ENCODE results near the gene NAT10. TPM values are rescaled to one million over a fixed set of nuclear protein-coding genes. Genes with fewer than 3 reads are reported as not detected.

The NAT10 gene
- total and polyA plus RNA-seq, 8 donors: 30.0 to 69.3 (median 62.6) TPM

GRCh38 chr11:34150494-34151151, 45.2 kb downstream of the NAT10 start:
- ATAC-seq: no peak
- no peak for TF ChIP-seq CTCF (IDR thresholded peaks at IDR 0.05)
- H3K27ac ChIP-seq: no peak overlapping the region
- H3K4me1 ChIP-seq: peaks cover 0 to 19% of the 10 kb centered on the region in 2 donors
- H3K36me3 ChIP-seq: peaks cover 0 to 87% of the 10 kb centered on the region in 2 donors
- no peak overlapping the region for H3K4me3 ChIP-seq
- H3K27me3 ChIP-seq: no peaks in the 10 kb centered on the region
- DNase-seq: peak in 1 of 4 donors; percentile 23
- no peaks in the 10 kb centered on the region for H3K9me3 ChIP-seq
- intact Hi-C loops (cut with DNase I): no loop called here

- no peak for TF ChIP-seq CTCF (IDR thresholded peaks at IDR 0.05)
- ATAC-seq (no peak), DNase-seq (peak in 1 of 4 donors; percentile 17)
- no peaks in the 10 kb centered on the region for H3K27me3 ChIP-seq
- no peak overlapping the region for H3K27ac ChIP-seq
- peaks cover 0 to 19% of the 10 kb centered on the region in 2 donors for H3K4me1 ChIP-seq
- H3K36me3 ChIP-seq: peaks cover 0 to 83% of the 10 kb centered on the region in 2 donors
- intact Hi-C loops (cut with DNase I): no loop called here
- no peaks in the 10 kb centered on the region for H3K9me3 ChIP-seq
- no peak overlapping the region for H3K4me3 ChIP-seq
These were observed 45.7 kb downstream of the NAT10 start for GRCh38 chr11:34151166-34151565.

- H3K27ac ChIP-seq: no peak overlapping the region
- no peaks in the 10 kb centered on the region for H3K27me3 ChIP-seq
- DNase-seq: peak in 1 of 4 donors; percentile 61
- no peaks in the 10 kb centered on the region for H3K9me3 ChIP-seq
- peaks cover 0 to 73% of the 10 kb centered on the region in 2 donors for H3K36me3 ChIP-seq
- intact Hi-C loops (cut with DNase I): no loop called here
- no peak for TF ChIP-seq CTCF (IDR thresholded peaks at IDR 0.05)
- no peak for ATAC-seq
- H3K4me3 ChIP-seq: no peak overlapping the region
- peaks cover 0 to 19% of the 10 kb centered on the region in 2 donors for H3K4me1 ChIP-seq
These were observed 46.8 kb downstream of the NAT10 start for GRCh38 chr11:34151916-34152845.

- Histone ChIP-seq H3K4me3 (no peak overlapping the region), H3K4me1 (peaks cover 0 to 19% of the 10 kb centered on the region in 2 donors), H3K9me3 (no peaks in the 10 kb centered on the region), H3K36me3 (peaks cover 0 to 56% of the 10 kb centered on the region in 2 donors), H3K27ac (peak overlapping the region in 1 of 2 donors; percentile 41), H3K27me3 (no peaks in the 10 kb centered on the region)
- DNase-seq: peak in 1 of 4 donors; percentile 82
- peak; percentile 18 for ATAC-seq
- intact Hi-C loops (cut with DNase I): no loop called here
- TF ChIP-seq CTCF (IDR thresholded peaks at IDR 0.05): no peak
These were observed 48.8 kb downstream of the NAT10 start for GRCh38 chr11:34154059-34154875.

All from left lung (tissue), 10 donors.